Esophagus muscularis mucosa (tissue), 4 donors: Measurements from ENCODE around the gene DTNA. TPM values are rescaled to one million over a fixed set of nuclear protein-coding genes. Genes with fewer than 3 reads are reported as not detected.
A peak's percentile ranks its signal among the peaks of the same experiment; 100 is the strongest.

Experiments used
- DNase-seq: peaks from one replicate; pipeline ENCODE4 v3.0.0-alpha.2; 2017; ENCODE audit errors: extremely low spot score
- H3K27ac ChIP-seq, 4 donors: fragments of 200-600 bp; sonication (generic); replicated peaks in 1 of 4; 1 replicate in 3 of 4; 2 replicates in 1 of 4; pipeline ENCODE4 v1.5.1; 2016 to 2019; ENCODE audit warnings: mild to moderate bottlenecking in 1 of 4
- H3K27me3 ChIP-seq, 4 donors: fragments of 200-600 bp; sonication (generic); one replicate each; pipeline versions ENCODE4 v1.5.1 to v1.6.0; 2016 to 2019
- H3K36me3 ChIP-seq, 4 donors: fragments of 200-600 bp; sonication (generic); one replicate each; pipeline ENCODE4 v1.5.1; 2016 to 2019
- H3K4me1 ChIP-seq, 4 donors: fragments of 200-600 bp; sonication (generic); one replicate each; pipeline ENCODE4 v1.5.1; 2016 to 2019
- H3K4me3 ChIP-seq, 4 donors: fragments of 200-600 bp; sonication (generic); 1 replicate in 2 of 4; 2 replicates in 2 of 4; pipeline ENCODE4 v1.5.1; 2016 to 2019; ENCODE audit warnings: mild to moderate bottlenecking in 4 of 4, moderate library complexity in 1 of 4
- H3K9me3 ChIP-seq, 4 donors: fragments of 200-600 bp; sonication (generic); 1 replicate in 3 of 4; 2 replicates in 1 of 4; pipeline ENCODE4 v1.5.1; 2016 to 2019
- EP300 ChIP-seq: sonication (generic); formaldehyde crosslinking; IDR thresholded peaks from one replicate; pipeline ENCODE4 v1.6.1; 2017; ENCODE audit warnings: antibody characterized with exemption
- POLR2A ChIP-seq: fragments of 450-650 bp; IDR thresholded peaks from one replicate; pipeline ENCODE4 v1.6.1; 2017; ENCODE audit warnings: antibody characterized with exemption, moderate library complexity, mild to moderate bottlenecking, low read depth
- POLR2AphosphoS5 ChIP-seq, 2 donors: sonication (generic); formaldehyde crosslinking; IDR thresholded peaks; one replicate each; pipeline ENCODE4 v1.6.1; 2017; ENCODE audit warnings: antibody characterized with exemption in 2 of 2
- WGBS: methylation state at CpG from one replicate; pipeline ENCODE4 v1.1.5; 2018; 5-methylcytosine and 5-hydroxymethylcytosine counted together
- intact Hi-C: fragments of 100-400 bp; cut with DNase I; formaldehyde crosslinking; loops from one replicate; pipeline ENCODE4 v1.15.1; 2023
- total RNA-seq, 4 donors: library from RNA; depleted of rRNA; stranded (reverse); fragments of >200 nt; gene quantifications; one replicate each; pipeline versions ENCODE4 v1.1.0 to v1.2.1, GENCODE V29; 2016
- TF ChIP-seq, protein P1 (sequence below), 3 experiments: fragments of 200-600 bp in 2 of 3; fragments of 450-650 bp in 1 of 3; sonication (generic) in 2 of 3; IDR thresholded peaks; one replicate each; pipeline ENCODE4 v1.5.1; 2017 to 2019; ENCODE audit warnings: antibody characterized with exemption in 3 of 3, mild to moderate bottlenecking in 2 of 3, moderate library complexity in 1 of 3

DTNA gene
- total RNA-seq, 4 donors from 2014 or later: 189 to 284 (median 242) TPM

DNA sequence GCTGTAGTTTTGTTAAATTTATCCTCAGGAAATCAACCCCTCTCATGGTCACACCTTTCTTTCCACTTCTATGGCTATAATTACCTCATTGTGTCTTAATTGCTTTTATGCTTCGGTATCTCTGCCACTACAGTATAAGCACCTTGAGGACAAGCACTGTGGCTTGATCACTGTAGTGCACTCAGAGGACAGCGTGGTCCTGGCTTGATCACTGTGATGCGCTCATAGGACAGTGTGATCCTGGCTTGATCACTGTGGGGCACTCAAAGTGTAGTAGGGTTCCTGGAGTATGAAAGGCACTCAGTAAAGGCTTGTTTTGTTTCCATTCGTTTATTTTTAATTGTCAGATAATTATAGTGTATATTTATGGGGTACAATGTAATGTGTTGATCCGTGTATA, 44.2 kb downstream of the DTNA start:
- no peaks in the 10 kb centered on the region for H3K27me3 ChIP-seq
- no peak overlapping the region for H3K4me3 ChIP-seq
- TF ChIP-seq, protein P1, sequence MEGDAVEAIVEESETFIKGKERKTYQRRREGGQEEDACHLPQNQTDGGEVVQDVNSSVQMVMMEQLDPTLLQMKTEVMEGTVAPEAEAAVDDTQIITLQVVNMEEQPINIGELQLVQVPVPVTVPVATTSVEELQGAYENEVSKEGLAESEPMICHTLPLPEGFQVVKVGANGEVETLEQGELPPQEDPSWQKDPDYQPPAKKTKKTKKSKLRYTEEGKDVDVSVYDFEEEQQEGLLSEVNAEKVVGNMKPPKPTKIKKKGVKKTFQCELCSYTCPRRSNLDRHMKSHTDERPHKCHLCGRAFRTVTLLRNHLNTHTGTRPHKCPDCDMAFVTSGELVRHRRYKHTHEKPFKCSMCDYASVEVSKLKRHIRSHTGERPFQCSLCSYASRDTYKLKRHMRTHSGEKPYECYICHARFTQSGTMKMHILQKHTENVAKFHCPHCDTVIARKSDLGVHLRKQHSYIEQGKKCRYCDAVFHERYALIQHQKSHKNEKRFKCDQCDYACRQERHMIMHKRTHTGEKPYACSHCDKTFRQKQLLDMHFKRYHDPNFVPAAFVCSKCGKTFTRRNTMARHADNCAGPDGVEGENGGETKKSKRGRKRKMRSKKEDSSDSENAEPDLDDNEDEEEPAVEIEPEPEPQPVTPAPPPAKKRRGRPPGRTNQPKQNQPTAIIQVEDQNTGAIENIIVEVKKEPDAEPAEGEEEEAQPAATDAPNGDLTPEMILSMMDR (IDR thresholded peaks at IDR 0.05): no peak
- TF ChIP-seq EP300: no peak
- no peak for TF ChIP-seq POLR2AphosphoS5 (IDR thresholded peaks at IDR 0.05)
- TF ChIP-seq POLR2A: no peak
- H3K36me3 ChIP-seq: peaks cover 0 to 14% (median 0%) of the 10 kb centered on the region in 4 donors
- H3K27ac ChIP-seq: no peak overlapping the region
- DNase-seq: no peak
- intact Hi-C loops: no loop called here
- WGBS: 91% methylated on average over 5 of the region's 5 CpGs
- no peaks in the 10 kb centered on the region for H3K9me3 ChIP-seq
- peaks cover 0 to 15% (median 6%) of the 10 kb centered on the region in 4 donors for H3K4me1 ChIP-seq

DNA sequence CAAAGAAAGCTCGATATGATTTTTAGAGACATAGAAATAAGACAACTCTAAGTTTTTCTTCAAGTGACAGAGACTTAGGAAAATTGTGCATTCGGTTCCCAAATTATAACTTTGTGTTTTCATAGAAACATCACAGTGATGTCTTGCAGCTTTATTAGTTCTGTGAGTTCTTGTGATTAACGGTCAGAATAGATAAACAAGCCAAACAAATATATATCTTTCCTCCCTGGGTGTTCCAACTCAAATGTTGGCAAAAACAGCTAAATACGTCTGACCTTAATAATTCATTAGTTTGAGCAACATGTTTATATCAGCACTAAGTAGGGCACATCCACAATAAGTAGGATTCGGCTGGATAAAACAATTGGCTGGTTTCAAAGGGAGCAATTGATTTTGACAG, 47.6 kb downstream of the DTNA start:
- Histone ChIP-seq H3K4me1 (peaks cover 3 to 15% (median 6%) of the 10 kb centered on the region in 4 donors), H3K27me3 (no peaks in the 10 kb centered on the region), H3K36me3 (peaks cover 0 to 20% (median under 1%) of the 10 kb centered on the region in 4 donors), H3K9me3 (no peaks in the 10 kb centered on the region), H3K4me3 (no peak overlapping the region), H3K27ac (no peak overlapping the region)
- no peak for DNase-seq
- WGBS: 77% methylated on average over 5 of the region's 5 CpGs
- intact Hi-C loops: no loop called here
- TF ChIP-seq EP300 (no peak), POLR2A (no peak), POLR2AphosphoS5 (IDR thresholded peaks at IDR 0.05) (no peak)
- TF ChIP-seq, protein P1 (IDR thresholded peaks at IDR 0.05): no peak

DNA sequence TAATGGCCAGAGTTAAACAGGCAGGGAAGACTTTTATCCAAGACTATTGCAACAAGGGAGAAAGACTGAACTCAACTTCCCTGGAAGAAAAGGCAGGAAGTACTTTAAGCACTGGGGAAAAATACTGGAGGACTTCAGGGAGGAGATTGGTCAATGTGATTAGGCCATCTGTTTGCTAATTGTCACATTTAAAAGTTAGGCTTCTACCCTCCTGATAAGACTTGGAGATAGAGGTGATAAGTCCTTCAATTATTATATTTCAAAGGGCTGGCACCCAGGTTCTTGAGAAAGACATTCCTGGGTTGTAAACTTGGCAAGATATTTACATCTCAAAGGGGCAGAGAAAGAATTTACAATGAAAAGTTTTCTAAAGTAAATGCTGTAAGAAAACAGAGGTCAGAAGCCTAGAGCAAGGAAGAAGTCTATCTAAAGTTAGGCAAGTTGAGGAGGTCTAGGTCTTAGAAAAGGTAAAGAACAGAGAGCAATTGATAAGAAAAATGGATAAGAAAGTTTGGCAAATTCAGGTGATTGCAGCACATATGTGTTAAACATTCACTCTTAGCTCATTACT, 48.4 kb downstream of the DTNA start:
- no peak overlapping the region for H3K4me3 ChIP-seq
- TF ChIP-seq, protein P1 (IDR thresholded peaks at IDR 0.05): no peak
- no peak for TF ChIP-seq EP300
- no peaks in the 10 kb centered on the region for H3K9me3 ChIP-seq
- H3K36me3 ChIP-seq: peaks cover 0 to 20% (median 3%) of the 10 kb centered on the region in 4 donors
- intact Hi-C loops: no loop called here
- peaks cover 3 to 15% (median 6%) of the 10 kb centered on the region in 4 donors for H3K4me1 ChIP-seq
- H3K27me3 ChIP-seq: no peaks in the 10 kb centered on the region
- H3K27ac ChIP-seq: no peak overlapping the region
- DNase-seq: no peak

DNA sequence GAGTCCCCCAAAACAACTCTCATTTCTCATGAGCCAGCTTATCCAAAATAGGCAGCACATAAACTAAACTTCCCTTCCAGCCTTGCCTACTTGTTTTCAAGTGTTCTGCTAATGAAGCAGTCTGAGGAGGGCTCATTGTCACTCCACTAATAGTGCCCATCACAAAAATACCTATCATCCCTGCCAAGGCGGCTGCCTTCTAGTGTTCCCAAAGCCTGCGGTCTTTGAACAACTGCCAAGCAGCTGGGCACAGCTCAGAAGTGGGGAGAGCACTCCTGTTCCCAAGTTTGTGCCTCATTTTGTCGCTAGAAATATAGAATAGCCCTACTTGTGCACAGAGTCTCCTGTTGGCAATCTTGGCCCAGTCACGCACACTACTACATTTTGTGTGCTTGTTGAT, 50.3 kb downstream of the DTNA start:
- Histone ChIP-seq H3K4me1 (peaks cover 0 to 10% (median 4%) of the 10 kb centered on the region in 4 donors), H3K4me3 (no peak overlapping the region), H3K9me3 (no peaks in the 10 kb centered on the region), H3K27me3 (no peaks in the 10 kb centered on the region), H3K36me3 (peaks cover 0 to 20% (median 3%) of the 10 kb centered on the region in 4 donors), H3K27ac (no peak overlapping the region)
- no peak for DNase-seq
- no peak for TF ChIP-seq POLR2A
- TF ChIP-seq POLR2AphosphoS5 (IDR thresholded peaks at IDR 0.05): no peak
- TF ChIP-seq EP300: no peak
- TF ChIP-seq, protein P1 (IDR thresholded peaks at IDR 0.05): no peak
- intact Hi-C loops: no loop called here
- 78% methylated on average over 4 of the region's 4 CpGs for WGBS

DNA sequence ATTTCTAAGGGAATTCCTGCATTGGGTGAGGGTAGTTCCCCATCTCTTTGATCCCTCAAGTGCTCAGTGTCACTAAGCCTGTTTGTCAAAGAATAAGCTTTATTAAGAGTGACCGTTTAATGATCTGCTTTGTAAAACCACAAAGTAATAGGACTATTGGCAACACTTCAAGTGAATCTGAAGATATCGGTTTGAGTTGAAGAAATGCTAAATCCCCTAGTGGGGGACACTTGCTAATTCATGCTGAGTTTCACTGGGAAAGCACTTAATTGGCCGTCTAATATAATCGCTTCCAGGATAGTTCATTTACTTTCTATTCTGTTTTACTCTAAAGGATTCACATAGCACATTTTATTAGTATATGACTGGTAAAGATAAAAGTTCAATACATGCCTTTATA, 54.4 kb downstream of the DTNA start:
- no peak for TF ChIP-seq POLR2AphosphoS5 (IDR thresholded peaks at IDR 0.05)
- TF ChIP-seq, protein P1 (IDR thresholded peaks at IDR 0.05): peak in 1 of 3 experiments; percentile 10
- DNase-seq: no peak
- intact Hi-C loops: no loop called here
- Histone ChIP-seq H3K4me1 (peaks cover 0 to 3% (median 0%) of the 10 kb centered on the region in 4 donors), H3K27me3 (no peaks in the 10 kb centered on the region), H3K4me3 (no peak overlapping the region), H3K27ac (no peak overlapping the region), H3K9me3 (no peaks in the 10 kb centered on the region), H3K36me3 (peaks cover 3 to 27% (median 11%) of the 10 kb centered on the region in 4 donors)
- 84% methylated on average over 4 of the region's 4 CpGs for WGBS
